GM23248 (cell line): ENCODE data around the gene TMUB1.

Experiments used
- EZH2 ChIP-seq: fragments of 200-600 bp; sonication (generic); IDR thresholded peaks from 2 replicates; pipeline ENCODE4 v1.6.1; 2018; ENCODE audit warnings: antibody characterized with exemption, mild to moderate bottlenecking; ENCODE audit not compliant: insufficient read depth, poor library complexity, severe bottlenecking
- EZH2phosphoT487 ChIP-seq: fragments of 200-600 bp; sonication (generic); IDR thresholded peaks from 2 replicates; pipeline ENCODE4 v1.6.1; 2018; ENCODE audit warnings: antibody characterized with exemption, moderate library complexity, mild to moderate bottlenecking, low read depth; ENCODE audit not compliant: insufficient read depth

DNA sequence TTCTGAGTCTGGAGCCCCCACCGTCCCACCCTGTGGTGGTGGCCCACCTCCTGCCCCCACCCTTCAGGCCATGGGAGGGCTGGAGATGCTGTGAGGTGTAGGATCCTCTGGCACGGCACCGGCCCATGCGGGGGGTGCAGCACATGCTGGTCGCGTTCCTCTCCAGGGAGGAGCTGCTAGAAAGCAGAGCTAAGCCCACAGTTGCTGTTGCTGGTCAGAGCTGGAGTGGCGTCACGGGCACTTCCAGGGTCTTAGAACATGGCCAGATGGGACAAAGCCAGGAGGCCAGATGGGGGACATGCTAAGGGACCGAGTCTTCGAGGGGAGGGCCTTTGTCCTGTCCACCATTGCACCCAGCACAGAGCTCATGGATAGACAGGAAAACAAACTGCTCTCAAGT lies 24.6 kb upstream of the TMUB1 start:
- TF ChIP-seq EZH2 (no peak), EZH2phosphoT487 (no peak)
